ENCODE results near the gene ARMC8.
A peak's percentile ranks its signal among the peaks of the same experiment; 100 is the strongest.

Gene ARMC8

DNA sequence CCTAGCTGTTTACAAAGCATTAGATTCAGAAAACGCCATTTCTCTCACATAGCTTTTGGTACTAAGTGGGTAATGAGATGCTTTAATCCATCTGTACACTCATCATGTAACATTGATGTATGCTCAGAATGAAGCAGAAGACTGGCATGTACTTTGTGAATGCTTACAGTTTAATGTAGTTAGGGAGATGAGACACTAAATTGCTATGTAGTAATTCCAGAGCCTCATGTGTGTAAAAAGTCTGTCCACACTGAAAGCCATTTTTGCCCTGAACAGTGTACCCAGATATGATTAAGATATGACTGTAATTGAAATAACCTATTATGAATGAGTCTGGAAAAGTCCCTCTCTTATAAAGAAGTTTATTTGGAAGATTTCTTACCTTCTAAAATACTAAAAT, 66.5 kb downstream of the ARMC8 start:
- DNase-seq (ENCODE audit: low read depth), result no peak

DNA sequence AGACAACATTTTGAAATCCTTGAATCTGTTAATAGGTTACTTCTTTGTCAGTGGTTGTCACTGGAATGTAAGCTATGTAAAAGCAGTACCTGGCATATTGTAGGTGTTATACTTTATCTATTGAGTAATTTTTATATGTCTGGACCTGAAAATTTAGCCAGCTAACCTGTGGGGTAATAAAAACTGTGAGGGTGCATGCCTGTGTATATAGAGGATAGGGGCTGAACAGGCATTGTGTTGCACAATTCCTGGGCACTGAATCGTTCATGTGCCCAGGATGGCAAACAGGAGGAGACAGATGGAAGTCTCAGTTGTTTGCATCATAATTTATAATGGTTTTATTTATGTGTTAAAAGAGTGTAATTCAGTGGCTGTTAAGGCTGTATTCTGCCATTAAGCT, 67.1 kb downstream of the ARMC8 start:
- DNase-seq (ENCODE audit: low read depth), result no peak

DNA sequence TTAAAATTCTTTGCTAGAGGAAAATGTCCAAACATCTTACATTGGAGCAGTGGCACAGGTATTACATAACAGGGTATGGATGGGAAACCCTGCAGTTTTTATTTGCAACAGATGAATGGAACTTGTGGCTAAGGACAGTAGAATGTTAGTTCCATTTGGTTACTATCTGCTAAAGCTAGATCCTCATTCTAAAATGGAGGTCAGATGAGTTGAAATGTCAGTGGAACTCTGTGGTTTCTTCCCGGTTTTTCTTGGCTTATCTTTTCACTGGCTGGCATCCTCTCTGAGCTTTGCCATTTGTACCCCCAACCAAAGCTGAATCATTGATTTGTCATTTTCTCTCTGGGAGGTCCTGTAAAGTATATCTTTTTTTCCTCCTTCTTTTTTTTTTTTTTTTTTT, 68.9 kb downstream of the ARMC8 start:
- DNase-seq (ENCODE audit: low read depth), result no peak

- DNase-seq (ENCODE audit: low read depth), result no peak
Observed at GRCh38 chr3:138257986-138258385, 70.9 kb downstream of the ARMC8 start.

DNA sequence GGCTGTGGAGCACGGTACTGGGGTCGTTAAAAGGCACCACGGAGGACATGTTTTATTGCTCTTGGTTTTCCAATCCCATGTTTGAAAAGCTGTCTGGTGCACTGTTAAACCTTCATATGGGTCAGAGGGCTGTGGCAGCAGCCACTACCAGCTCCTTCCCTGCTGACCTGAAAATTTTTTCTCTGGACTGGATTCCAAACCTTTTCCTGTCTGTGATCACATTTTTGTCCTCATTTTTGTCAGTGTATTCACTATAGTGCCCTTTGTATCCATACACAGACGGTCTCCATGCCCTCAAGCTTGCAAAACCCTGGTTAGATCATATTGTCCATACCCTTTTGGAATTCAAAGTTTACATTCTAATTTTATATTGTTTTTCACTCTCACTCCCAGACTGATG, 72.0 kb downstream of the ARMC8 start:
- no peak for DNase-seq (ENCODE audit: low read depth)

DNA sequence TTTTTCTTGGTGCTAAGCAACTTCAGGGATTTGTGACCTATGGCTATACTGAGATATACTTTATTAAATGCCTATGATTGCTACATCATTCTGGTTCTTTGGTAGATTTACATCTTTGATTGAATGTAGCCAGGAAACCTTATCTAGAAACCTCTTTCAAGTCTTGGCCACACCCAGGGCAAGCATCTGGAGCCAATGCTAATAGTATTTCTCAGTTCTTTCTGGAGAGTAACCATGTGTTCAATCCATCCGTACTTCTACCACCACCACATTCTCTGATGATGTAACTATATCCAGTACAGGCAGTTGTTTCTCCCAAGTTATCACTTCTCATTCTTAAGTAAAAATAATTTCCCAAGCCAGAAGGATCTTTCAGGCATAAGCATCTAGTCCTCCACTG, 73.5 kb downstream of the ARMC8 start:
- no peak for DNase-seq (ENCODE audit: low read depth)

DNA sequence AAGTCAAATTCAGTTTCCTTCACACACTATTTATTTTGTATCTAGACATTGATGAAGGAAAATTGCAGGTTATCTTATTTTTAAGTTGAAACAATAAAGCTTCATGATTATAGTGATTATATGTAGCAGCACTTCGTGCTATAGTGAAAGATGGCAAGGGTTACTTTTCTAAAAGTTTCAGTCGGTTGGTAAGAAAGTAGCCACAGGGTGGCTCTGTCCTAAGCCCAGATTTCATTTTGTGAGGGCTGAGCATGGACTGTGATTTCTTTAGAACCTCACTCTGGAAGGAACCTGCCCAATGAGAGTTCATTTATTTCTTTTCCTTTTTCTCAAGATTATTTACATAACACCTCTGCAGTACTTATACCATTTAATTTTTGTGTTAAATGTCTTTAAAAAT, 76.0 kb downstream of the ARMC8 start:
- DNase-seq (ENCODE audit: low read depth), result no peak

DNA sequence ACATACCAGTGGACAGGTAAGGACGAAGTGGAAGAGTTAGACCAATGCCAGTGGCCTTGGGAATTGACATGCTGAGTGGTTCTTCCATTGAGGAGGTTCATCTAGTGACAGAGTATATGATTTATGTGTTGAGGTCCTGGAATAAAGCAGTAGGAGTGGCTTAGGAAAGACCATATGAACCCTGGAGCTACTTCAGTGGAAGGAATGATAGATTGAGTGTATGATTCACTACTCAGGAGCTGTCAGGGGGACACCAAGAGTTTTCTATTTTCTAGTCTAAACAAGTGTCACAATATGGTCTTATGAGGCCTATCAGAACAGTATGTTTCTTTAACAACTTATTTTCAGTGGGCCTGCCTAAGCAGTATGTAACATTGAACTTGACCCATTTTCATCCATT, 78.6 kb downstream of the ARMC8 start:
- DNase-seq (ENCODE audit: low read depth), result no peak

DNA sequence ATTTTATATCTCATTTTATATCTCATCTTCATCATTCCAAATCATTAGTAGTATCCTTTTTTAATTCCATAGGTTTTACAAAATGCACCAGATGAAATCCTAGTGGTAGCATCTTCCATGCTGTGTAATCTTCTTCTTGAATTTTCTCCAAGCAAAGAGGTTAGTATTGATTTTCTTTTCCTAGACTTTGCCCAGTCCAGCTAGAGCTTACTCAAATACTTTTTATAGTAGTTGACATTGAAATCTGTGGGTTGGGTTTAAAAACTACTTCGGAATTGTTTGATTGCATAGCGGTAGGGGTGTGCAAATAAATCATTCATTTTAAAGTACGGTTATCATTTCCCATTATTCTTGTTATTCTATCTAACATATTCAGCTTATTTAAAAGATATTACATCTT, 80.0 kb downstream of the ARMC8 start:
- DNase-seq (ENCODE audit: low read depth), result no peak

GRCh38 chr3:138270245-138270644, 83.1 kb downstream of the ARMC8 start:
- no peak for DNase-seq (ENCODE audit: low read depth)

DNA sequence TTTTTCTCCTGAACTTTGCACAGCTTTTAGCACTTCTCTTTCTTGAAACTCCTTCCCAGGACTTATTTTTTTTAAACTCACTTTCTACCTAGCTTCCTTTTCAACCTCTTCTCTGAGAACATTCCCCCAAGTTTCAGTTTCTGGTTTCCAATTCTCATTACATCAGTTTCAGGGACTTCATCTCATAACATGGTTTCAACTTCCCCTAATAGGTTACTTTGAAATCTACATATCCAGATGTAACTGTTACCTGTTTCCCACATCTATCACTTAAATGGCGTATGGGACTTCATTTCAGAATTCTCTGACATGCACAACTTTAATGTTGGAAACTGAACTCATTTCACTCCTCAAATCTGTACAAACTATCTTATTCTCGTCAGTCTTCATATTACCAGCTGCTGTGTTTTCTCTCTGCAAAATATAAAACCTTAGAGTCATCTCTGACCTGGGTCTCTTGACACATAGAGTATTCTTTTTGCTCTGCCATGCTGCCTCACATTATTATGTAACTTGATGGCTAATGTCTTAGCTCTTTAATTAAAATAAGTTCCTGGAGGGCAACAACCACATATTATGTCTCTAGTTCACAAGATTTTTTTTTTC, 84.2 kb downstream of the ARMC8 start:
- no peak for DNase-seq (ENCODE audit: low read depth)

DNA sequence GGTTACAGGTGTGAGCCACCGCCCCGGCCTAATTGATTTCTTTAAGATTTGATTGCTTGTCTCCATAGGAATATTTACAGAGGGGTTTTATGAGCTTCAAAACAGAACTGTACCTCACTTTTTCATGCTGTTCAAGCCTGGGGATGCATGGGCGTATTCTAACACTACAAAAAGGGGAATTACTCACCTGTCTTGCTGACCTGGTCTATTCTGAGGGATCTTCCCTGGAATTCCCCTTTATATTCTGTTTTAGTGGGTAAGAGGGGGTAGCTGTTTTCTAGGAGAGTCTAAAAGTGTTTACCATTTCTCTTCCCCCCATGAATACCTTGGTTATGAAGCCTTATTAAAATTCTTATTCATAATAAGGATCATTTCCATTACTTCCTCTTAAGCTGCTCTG, 94.5 kb downstream of the ARMC8 start:
- no peak for DNase-seq (ENCODE audit: low read depth)

DNA sequence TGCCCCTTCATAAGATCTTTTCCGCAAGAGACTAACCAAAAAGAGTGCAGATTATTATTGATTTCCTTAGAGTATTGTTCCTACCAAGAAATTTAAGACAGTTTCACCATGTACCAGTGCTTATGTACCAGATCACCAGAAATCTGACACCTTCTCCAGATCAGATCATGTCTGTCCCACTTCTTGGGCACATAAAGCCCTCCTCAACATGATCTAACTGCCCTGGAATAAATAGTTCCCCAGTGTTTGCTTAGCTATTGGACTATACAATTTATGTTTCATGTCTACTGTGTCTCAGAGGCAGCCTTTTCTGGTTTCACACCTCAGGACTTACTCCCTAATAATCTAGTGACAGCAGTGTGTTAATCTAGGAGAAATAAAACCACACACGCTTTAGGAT, 95.7 kb downstream of the ARMC8 start:
- no peak for DNase-seq (ENCODE audit: low read depth)

- DNase-seq (ENCODE audit: low read depth), result no peak
Observed at GRCh38 chr3:138284079-138284478, 97.0 kb downstream of the ARMC8 start.

DNA sequence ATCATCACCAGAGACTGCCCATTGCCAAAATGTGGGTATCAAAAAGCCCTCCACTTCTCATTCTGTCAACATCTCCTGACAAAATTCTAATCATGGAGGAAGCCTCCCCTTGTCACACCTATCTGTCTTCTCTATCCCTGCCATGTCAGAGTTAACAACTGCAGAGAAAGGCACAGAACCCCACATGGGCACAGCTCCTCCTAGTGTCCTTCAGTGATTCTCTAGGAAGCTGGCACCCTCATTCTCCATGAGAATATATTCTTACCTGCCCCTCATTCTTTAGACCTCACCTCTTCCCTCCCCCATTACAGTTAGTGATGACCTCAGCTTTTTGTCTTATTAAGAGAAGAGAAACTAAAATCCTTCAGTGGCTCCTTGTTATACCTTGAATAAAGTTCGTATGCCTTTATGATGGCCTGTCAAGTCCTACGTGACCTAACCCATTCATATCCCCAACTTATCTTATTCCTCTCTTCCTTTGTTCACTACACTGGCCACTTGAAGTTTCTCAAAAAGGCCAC, 97.9 kb downstream of the ARMC8 start:
- no peak for DNase-seq (ENCODE audit: low read depth)

- no peak for DNase-seq (ENCODE audit: low read depth)
Observed at GRCh38 chr3:138289260-138289659, 102.2 kb downstream of the ARMC8 start.

DNA sequence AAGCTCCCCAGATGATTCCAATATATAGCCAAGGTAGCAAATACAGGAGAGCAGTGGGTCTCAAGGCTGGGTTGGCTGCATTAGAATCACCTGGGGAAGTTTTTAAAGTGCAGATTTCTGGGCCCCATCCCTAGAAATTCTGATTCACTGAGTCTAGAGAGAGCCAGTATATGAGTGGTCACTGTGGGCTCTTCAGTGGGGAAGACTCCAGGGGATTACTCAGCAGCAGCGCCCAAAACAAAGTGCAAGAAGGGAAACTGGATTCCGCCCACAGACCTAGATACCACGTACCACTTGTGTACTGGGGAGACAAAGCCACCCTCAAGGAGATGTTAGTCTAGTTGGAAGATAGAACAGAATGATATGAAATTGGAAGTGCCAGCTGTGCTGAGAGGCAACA, 102.6 kb downstream of the ARMC8 start:
- no peak for DNase-seq (ENCODE audit: low read depth)

- DNase-seq (ENCODE audit: low read depth), result peak; percentile 18
Observed at GRCh38 chr3:138296639-138297038, 109.5 kb downstream of the ARMC8 start.

DNA sequence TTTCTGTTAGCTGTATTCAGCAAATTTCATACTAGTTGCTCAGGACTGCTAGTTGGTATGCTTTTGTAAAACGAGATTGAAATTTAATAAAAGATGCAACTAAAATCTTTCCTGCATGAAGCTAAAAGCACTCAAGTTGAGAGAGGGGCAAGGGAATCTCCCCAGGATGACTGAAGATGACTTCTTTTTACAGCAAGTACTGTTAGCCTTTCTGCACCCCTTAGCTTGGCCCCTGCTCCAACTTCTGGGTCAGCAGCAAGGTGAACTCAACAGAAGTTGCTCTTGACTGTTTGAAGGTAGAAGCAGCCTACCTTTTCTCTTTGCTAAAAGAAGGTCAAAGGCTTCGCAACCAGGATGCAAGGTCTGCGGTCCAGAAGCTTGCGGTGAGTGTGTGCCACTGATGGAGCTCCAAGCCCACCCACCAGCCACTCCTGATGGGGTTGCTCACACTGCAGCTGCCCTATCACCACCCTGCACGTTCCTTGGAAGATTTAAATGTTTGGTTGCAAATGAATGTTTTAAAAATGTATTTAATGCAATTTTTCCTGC, 110.0 kb downstream of the ARMC8 start:
- no peak for DNase-seq (ENCODE audit: low read depth)

DNA sequence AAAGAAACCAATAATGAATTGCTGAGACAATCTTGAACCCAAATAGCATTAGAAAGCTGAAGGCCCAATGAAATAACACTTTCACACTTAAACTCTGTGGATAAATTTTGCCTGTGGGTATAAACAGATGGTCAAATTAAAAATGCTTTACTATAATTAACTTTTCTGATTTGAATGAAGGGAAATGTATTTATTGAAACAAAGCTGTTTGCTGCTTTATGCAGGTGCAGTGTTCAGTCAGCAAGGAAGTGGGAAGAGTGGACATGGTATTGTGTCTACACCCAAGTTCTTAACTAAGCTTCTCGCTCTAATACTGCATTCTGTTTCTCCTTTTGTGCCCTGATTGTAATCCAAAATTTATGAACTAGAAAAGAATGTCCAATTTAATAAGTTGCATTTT, 110.8 kb downstream of the ARMC8 start:
- DNase-seq (ENCODE audit: low read depth), result no peak

DNA sequence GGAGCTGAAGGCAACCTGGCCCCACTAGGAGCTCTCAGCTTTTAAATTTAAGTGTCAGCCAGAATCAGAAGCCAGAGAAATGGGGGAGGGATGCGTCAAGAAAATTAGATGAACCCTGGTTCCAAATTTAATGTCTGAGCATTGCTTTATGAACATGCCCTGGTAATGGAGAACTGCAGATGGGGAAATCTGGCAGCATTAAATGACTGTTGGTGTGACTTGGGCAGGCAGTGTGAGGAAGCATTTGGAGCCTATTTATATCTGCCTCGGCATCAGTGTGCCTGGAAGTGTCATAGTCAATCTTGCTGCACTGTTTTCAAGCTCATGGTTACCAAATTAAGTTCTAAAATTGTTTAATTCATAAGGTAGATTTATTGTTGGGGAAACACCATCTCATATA, 113.5 kb downstream of the ARMC8 start:
- no peak for DNase-seq (ENCODE audit: low read depth)

DNA sequence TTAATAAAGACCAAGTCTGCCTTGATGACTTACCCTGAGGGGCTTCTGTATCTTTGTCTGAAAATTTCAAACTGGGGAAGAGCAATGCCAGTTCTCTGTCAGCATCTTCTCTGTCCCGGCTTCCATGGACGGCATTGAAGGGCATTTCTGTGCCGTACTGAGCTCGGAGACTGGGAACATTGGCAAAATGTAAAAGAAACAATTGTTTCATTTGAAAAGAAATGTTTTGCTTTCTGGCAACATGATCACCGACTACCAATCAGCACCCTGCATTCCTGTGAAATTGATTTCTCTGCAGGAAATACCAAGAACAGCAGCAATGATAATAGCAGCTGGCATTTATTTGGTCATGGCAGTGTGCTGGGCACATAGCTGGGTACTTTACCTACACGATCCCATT, 116.4 kb downstream of the ARMC8 start:
- DNase-seq (ENCODE audit: low read depth), result no peak

- DNase-seq (ENCODE audit: low read depth), result no peak
Observed at GRCh38 chr3:138307899-138308298, 120.8 kb downstream of the ARMC8 start.

GRCh38 chr3:138308783-138309182, 121.7 kb downstream of the ARMC8 start:
- DNase-seq (ENCODE audit: low read depth), result no peak

All from activated T-cell treated with anti-CD3 and anti-CD28 coated beads for 48 hours (primary cell).